OCI-LY3 (cell line): ENCODE data around the gene UBE2K.
"Not testable (repeated sequence)": the region's sequence is repeated elsewhere in the genome, so short reads cannot be mapped to it uniquely, and the experiment has no call there.

Experiments
- H2AFZ ChIP-seq: fragments of 200-600, 300-600 bp; shearing (Covaris generic); 2 replicates; pipeline ENCODE4 v1.6.0; 2014; ENCODE audit warnings: antibody characterized with exemption, low read depth, low read length
- H3K27ac ChIP-seq: fragments of 200-600, 300-600 bp; sonication (generic); 2 replicates; pipeline ENCODE4 v1.5.1; 2014; ENCODE audit warnings: mild to moderate bottlenecking, low read length, moderate library complexity, mixed read lengths
- H3K27me3 ChIP-seq: fragments of 200-600, 300-600 bp; sonication (generic); 2 replicates; pipeline ENCODE4 v1.6.1; 2014; ENCODE audit warnings: low read depth, low read length, mixed read lengths
- H3K36me3 ChIP-seq: fragments of 200-600, 300-600 bp; sonication (generic); replicated peaks from 2 replicates; pipeline ENCODE3; 2014; ENCODE audit warnings: low read depth, low read length, mixed read lengths
- H3K4me1 ChIP-seq: fragments of 300-600, 200-600 bp; sonication (generic); 2 replicates; pipeline ENCODE4 v1.6.1; 2014; ENCODE audit warnings: low read length, mixed read lengths
- H3K4me2 ChIP-seq: fragments of 200-600, 300-600 bp; sonication (generic); 2 replicates; pipeline ENCODE4 v1.6.1; 2014; ENCODE audit warnings: low read length, mixed read lengths
- H3K4me3 ChIP-seq: fragments of 300-600, 200-600 bp; sonication (generic); 2 replicates; pipeline ENCODE4 v1.5.1; 2014; ENCODE audit warnings: antibody characterized with exemption, mild to moderate bottlenecking, low read length, moderate library complexity
- H3K79me2 ChIP-seq: fragments of 300-600, 200-600 bp; shearing (Covaris generic); 2 replicates; pipeline ENCODE4 v1.6.1; 2014; ENCODE audit warnings: mild to moderate bottlenecking, low read length, mixed read lengths
- H3K9ac ChIP-seq: fragments of 300-600, 200-600 bp; shearing (Covaris generic); 2 replicates; pipeline ENCODE4 v1.6.0; 2014; ENCODE audit warnings: mild to moderate bottlenecking, low read length, moderate library complexity
- H3K9me3 ChIP-seq: fragments of 200-600, 300-600 bp; shearing (Covaris generic); 2 replicates; pipeline ENCODE4 v1.6.1; 2014; ENCODE audit warnings: low read length, mixed read lengths; ENCODE audit not compliant: insufficient read depth
- H4K20me1 ChIP-seq: fragments of 200-600, 300-600 bp; sonication (generic); 2 replicates; pipeline ENCODE4 v1.6.1; 2016; ENCODE audit warnings: low read length, mixed read lengths; ENCODE audit not compliant: insufficient read depth
- CTCF ChIP-seq: fragments of 200-600, 300-600 bp; sonication (generic); IDR thresholded peaks from 2 replicates; pipeline ENCODE4 v1.5.1; 2014; ENCODE audit warnings: antibody characterized with exemption, low read length, low read depth
- EZH2phosphoT487 ChIP-seq: fragments of 200-600 bp; shearing (Covaris generic); IDR thresholded peaks from 2 replicates; pipeline ENCODE4 v1.6.1; 2018; ENCODE audit warnings: antibody characterized with exemption, mixed run types, low read depth

The UBE2K gene

DNA sequence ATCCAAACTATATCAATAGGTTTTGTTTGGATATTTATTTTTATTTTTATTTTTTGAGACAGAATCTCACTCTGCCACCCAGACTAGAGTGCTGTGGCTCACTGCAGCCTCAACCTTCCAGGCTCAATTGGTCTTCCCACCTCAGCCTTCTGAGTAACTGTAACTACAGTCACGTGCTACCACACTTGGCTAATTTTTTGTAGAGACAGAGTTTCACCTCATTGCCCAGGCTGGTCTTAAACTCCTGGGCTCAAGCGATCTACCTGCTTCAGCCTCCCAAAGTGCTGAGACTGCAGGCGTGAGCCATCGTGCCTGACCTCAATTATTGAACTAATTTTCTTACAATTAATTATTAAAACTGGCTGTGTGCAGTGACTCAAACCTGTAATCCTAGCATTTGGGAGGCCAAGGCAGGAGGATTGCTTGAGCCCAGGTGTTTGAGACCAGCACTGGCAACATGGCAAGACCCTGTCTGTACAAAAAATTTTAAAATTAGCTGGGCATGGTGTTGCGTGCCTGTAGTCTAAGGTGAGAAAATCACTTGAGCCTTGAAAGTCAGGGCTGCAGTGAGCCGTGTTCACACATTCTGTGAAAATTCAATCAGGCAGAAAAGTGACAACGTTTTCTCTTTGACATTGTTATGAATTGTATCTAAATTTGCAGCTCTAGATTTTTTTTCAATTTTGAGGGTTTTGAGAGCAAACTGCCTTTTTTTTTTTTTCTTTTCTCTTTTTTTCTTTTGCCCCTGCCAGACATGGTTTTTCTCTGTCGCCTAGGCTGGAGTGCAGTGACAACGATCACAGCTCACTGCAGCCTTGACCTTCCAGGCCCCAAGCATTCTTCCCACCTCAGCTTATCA lies 66.0 kb downstream of the UBE2K start:
- H3K4me1 ChIP-seq = no peaks in the 10 kb centered on the region; the same call in 1 of the 2 replicates
- peaks cover 18% of the 10 kb centered on the region for H3K36me3 ChIP-seq
- no peaks in the 10 kb centered on the region for H3K27me3 ChIP-seq
- H3K79me2 ChIP-seq = no peaks in the 10 kb centered on the region
- no peak overlapping the region for H3K27ac ChIP-seq
- H3K4me3 ChIP-seq = no peak overlapping the region
- no peak overlapping the region for H2AFZ ChIP-seq
- no peaks in the 10 kb centered on the region for H3K9me3 ChIP-seq
- no peaks in the 10 kb centered on the region for H4K20me1 ChIP-seq
- no peak overlapping the region for H3K9ac ChIP-seq
- no peak overlapping the region for H3K4me2 ChIP-seq
- TF ChIP-seq CTCF = no peak
- TF ChIP-seq EZH2phosphoT487 = no peak

GRCh38 chr4:39770005-39770404 lies 72.1 kb downstream of the UBE2K start:
- TF ChIP-seq EZH2phosphoT487 = no peak
- Histone ChIP-seq H3K79me2 (no peaks in the 10 kb centered on the region), H3K27me3 (no peaks in the 10 kb centered on the region), H3K4me2 (no peak overlapping the region), H3K36me3 (peaks cover 9% of the 10 kb centered on the region), H4K20me1 (no peaks in the 10 kb centered on the region), H3K9ac (no peak overlapping the region), H3K9me3 (no peaks in the 10 kb centered on the region), H3K4me1 (no peaks in the 10 kb centered on the region), H3K4me3 (no peak overlapping the region), H3K27ac (no peak overlapping the region), H2AFZ (no peak overlapping the region)

- H3K4me1 ChIP-seq = no peaks in the 10 kb centered on the region
- no peaks in the 10 kb centered on the region for H3K9me3 ChIP-seq
- no peak overlapping the region for H3K27ac ChIP-seq
- TF ChIP-seq EZH2phosphoT487 (no peak), CTCF (no peak)
- H4K20me1 ChIP-seq = no peaks in the 10 kb centered on the region
- peaks cover 9% of the 10 kb centered on the region for H3K36me3 ChIP-seq
- H3K4me3 ChIP-seq = no peak overlapping the region
- H2AFZ ChIP-seq = no peak overlapping the region
- no peaks in the 10 kb centered on the region for H3K79me2 ChIP-seq
- no peaks in the 10 kb centered on the region for H3K27me3 ChIP-seq
- H3K9ac ChIP-seq = no peak overlapping the region
- H3K4me2 ChIP-seq = no peak overlapping the region
Measured at GRCh38 chr4:39770471-39770870, 72.5 kb downstream of the UBE2K start.

DNA sequence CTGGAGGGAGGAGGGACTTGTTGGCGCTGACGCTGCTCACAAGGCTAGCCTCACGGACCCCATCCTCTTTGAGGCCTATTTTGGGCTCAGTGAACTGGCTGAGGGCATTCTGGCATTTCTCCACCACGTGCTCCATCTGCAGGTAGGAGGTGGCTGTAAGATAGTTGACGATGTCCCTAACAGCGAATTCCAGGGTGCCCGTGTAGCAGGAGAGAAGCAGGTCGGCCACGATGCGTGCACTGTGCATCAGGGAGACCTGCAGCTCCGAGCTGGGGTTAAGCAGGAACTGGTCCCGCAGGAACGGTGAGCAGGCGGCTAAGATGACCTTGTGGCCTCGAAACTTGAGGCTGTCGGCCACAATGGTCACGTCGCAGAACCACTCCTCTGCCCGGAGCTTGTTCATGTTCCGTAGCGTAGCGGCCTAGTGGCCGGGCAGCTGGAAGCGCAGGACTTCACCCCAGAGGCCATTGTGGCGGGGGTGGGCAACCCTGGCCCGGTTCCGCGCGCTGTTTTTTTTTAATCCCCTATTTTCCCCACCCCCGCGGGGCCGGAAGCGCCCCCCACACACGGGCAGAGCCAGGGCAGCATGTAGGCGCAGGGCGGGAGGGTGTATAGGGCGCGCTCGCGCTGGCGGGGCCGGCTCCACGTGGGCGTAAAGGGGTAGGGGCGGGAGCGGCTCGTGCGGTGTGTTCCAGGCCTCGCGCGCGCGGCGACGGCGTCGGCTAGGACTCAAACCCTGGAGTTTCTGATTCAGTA lies 73.2 kb downstream of the UBE2K start:
- Histone ChIP-seq H3K27me3 (no peaks in the 10 kb centered on the region), H3K36me3 (peaks cover 9% of the 10 kb centered on the region)

GRCh38 chr4:39781988-39782387 lies 84.1 kb downstream of the UBE2K start:
- not testable (repeated sequence) for H3K4me3 ChIP-seq, H3K9me3 ChIP-seq, H3K9ac ChIP-seq, H3K79me2 ChIP-seq, H3K4me2 ChIP-seq, H4K20me1 ChIP-seq, H3K4me1 ChIP-seq, H3K27ac ChIP-seq, H2AFZ ChIP-seq, H3K27me3 ChIP-seq
- peaks cover 27% of the 10 kb centered on the region for H3K36me3 ChIP-seq

More for the DNA sequence above, 73.2 kb downstream of the UBE2K start:
- Histone ChIP-seq H3K9me3 (no peaks in the 10 kb centered on the region), H2AFZ (no peak overlapping the region), H3K4me3 (no peak overlapping the region), H3K9ac (no peak overlapping the region), H3K4me2 (no peak overlapping the region), H3K4me1 (no peaks in the 10 kb centered on the region), H4K20me1 (no peaks in the 10 kb centered on the region), H3K27ac (no peak overlapping the region), H3K79me2 (no peaks in the 10 kb centered on the region)
- TF ChIP-seq EZH2phosphoT487 (no peak), CTCF (no peak)
